ENCODE measurements around the gene CLDN15. TPM values are rescaled to one million over a fixed set of nuclear protein-coding genes. Genes with fewer than 3 reads are reported as not detected.
A peak's percentile ranks its signal among the peaks of the same experiment; 100 is the strongest.
"Not testable (repeated sequence)": the region's sequence is repeated elsewhere in the genome, so short reads cannot be mapped to it uniquely, and the experiment has no call there.

Gene CLDN15
- total RNA-seq, result 100 to 1,000 TPM in 3 of 4 donors, 10 to 100 TPM in 1; 94.9 to 942 (median 697) TPM

GRCh38 chr7:101237206-101238067, at the start of gene CLDN15:
CLDN15 (minus strand) TSS chr7:101237802; CDS start chr7:101237581, 221 bp downstream.
- Histone ChIP-seq H3K27me3 (no peaks in the 10 kb centered on the region), H3K9me3 (no peaks in the 10 kb centered on the region), H3K36me3 (peaks cover 0 to 15% (median 0%) of the 10 kb centered on the region in 3 donors), H3K27ac (peak within 1 kb of the TSS; percentile 49 to 100 (median 85)), H3K4me1 (peaks cover 0 to 41% (median 2%) of the 10 kb centered on the region in 4 donors), H3K4me3 (peak within 1 kb of the TSS in 3 of 4 donors; percentile 33 to 60 (median 60))
- DNase-seq, result peak in 2 of 3 donors; percentile 93 to 95
- no peak for TF ChIP-seq CTCF (IDR thresholded peaks at IDR 0.05)
- TF ChIP-seq POLR2A (IDR thresholded peaks at IDR 0.05), result peak; percentile 89 to 92

GRCh38 chr7:101287032-101287431, 49.4 kb upstream of the CLDN15 start:
- DNase-seq, result no peak
- no peaks in the 10 kb centered on the region for H3K9me3 ChIP-seq
- H3K27ac ChIP-seq, result no peak overlapping the region
- H3K4me1 ChIP-seq, result peaks cover 0 to 5% (median 0%) of the 10 kb centered on the region in 4 donors
- no peak for TF ChIP-seq CTCF (IDR thresholded peaks at IDR 0.05)
- no peak for TF ChIP-seq POLR2A (IDR thresholded peaks at IDR 0.05)
- H3K4me3 ChIP-seq, result no peak overlapping the region
- H3K27me3 ChIP-seq, result no peaks in the 10 kb centered on the region
- H3K36me3 ChIP-seq, result no peaks in the 10 kb centered on the region

GRCh38 chr7:101285880-101286279, 48.3 kb upstream of the CLDN15 start:
- not testable (repeated sequence) for H3K4me1 ChIP-seq

GRCh38 chr7:101285171-101285570, 47.6 kb upstream of the CLDN15 start:
- H3K27me3 ChIP-seq, result no peaks in the 10 kb centered on the region

More at GRCh38 chr7:101285880-101286279, 48.3 kb upstream of the CLDN15 start:
- not testable (repeated sequence) for H3K27ac ChIP-seq, H3K27me3 ChIP-seq, H3K36me3 ChIP-seq, H3K4me3 ChIP-seq, DNase-seq, H3K9me3 ChIP-seq

GRCh38 chr7:101280912-101281311, 43.3 kb upstream of the CLDN15 start:
- not testable (repeated sequence) for H3K27me3 ChIP-seq, H3K36me3 ChIP-seq, DNase-seq, H3K27ac ChIP-seq, H3K4me3 ChIP-seq, H3K9me3 ChIP-seq, H3K4me1 ChIP-seq

More at GRCh38 chr7:101285171-101285570, 47.6 kb upstream of the CLDN15 start:
- Histone ChIP-seq H3K27ac (no peak overlapping the region), H3K4me1 (peaks cover 0 to 5% (median 0%) of the 10 kb centered on the region in 4 donors), H3K9me3 (no peaks in the 10 kb centered on the region), H3K36me3 (no peaks in the 10 kb centered on the region), H3K4me3 (no peak overlapping the region)
- no peak for DNase-seq
- TF ChIP-seq POLR2A (IDR thresholded peaks at IDR 0.05) (no peak), CTCF (IDR thresholded peaks at IDR 0.05) (no peak)

- H3K27ac ChIP-seq, result no peak overlapping the region
- no peaks in the 10 kb centered on the region for H3K27me3 ChIP-seq
- TF ChIP-seq CTCF (IDR thresholded peaks at IDR 0.05), result no peak
- no peak for TF ChIP-seq POLR2A (IDR thresholded peaks at IDR 0.05)
These were observed 41.1 kb upstream of the CLDN15 start for GRCh38 chr7:101278461-101279292.

More at GRCh38 chr7:101278461-101279292, 41.1 kb upstream of the CLDN15 start:
- Histone ChIP-seq H3K9me3 (no peaks in the 10 kb centered on the region), H3K36me3 (no peaks in the 10 kb centered on the region), H3K4me1 (peaks cover 0 to 5% (median 0%) of the 10 kb centered on the region in 4 donors), H3K4me3 (no peak overlapping the region)
- no peak for DNase-seq

Measured in Peyer's patch (tissue), 4 donors.